Fibroblast of the conjunctiva (primary cell): Measurements from ENCODE around the gene KPNA6.
"Not testable (repeated sequence)": the region's sequence is repeated elsewhere in the genome, so short reads cannot be mapped to it uniquely, and the experiment has no call there.

Experiments
- DNase-seq: peaks from one replicate; pipeline ENCODE4 v3.0.0-alpha.2; 2010; ENCODE audit warnings: low read depth

Gene KPNA6

GRCh38 chr1:32107742-32108661 is at the start of gene KPNA6:
Gene KPNA6, plus strand, starts transcription at chr1:32108056. Its CDS starts 75 bp downstream, at chr1:32108131.
- DNase-seq = peak; percentile 91

- no peak for DNase-seq
Measured at GRCh38 chr1:32060914-32061313, 46.9 kb upstream of the KPNA6 start.

- DNase-seq = no peak
Measured at GRCh38 chr1:32062867-32063230, 45.0 kb upstream of the KPNA6 start.

DNA sequence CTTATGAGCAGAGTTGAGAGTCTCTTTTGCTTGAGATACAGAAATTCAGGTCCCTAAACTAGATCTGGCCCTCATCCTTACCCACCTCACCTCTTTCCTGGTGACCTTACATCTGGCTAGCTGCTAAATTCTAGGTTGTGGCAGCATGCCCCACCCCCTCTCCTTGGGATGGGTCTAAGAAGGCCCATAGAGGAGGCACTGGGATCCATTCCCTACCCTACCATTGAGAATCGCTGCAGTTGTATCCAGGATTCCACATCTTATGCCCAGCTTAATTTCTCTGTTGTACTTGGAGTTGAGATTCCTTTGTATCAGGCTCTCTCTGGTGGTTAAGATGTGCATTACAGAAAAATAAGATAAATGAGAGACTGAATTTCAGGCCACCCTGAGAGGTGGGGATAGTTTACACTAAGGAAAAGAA is 44.6 kb upstream of the KPNA6 start:
- DNase-seq = peak; percentile 66

GRCh38 chr1:32065613-32066488 is 42.0 kb upstream of the KPNA6 start:
- DNase-seq = not testable (repeated sequence)

DNA sequence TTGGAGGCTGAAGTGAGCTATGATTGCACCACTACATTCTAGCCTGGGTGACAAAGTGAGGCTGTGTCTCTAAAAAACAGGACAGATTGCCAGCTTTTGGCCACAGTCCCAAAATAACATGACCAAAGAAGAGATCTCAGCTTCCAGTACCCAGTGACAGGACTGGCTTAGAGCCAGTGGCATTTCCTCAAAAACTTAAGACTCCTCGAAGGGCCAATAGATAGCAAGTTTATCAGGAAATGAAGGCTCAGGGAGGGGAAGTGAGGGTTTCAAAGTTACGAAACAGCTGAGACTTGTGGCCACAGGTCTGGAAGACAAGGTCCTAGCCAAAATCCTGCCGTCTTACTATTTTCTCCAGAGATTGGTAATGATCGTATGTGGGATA is 41.4 kb upstream of the KPNA6 start:
- peak; percentile 35 for DNase-seq

DNA sequence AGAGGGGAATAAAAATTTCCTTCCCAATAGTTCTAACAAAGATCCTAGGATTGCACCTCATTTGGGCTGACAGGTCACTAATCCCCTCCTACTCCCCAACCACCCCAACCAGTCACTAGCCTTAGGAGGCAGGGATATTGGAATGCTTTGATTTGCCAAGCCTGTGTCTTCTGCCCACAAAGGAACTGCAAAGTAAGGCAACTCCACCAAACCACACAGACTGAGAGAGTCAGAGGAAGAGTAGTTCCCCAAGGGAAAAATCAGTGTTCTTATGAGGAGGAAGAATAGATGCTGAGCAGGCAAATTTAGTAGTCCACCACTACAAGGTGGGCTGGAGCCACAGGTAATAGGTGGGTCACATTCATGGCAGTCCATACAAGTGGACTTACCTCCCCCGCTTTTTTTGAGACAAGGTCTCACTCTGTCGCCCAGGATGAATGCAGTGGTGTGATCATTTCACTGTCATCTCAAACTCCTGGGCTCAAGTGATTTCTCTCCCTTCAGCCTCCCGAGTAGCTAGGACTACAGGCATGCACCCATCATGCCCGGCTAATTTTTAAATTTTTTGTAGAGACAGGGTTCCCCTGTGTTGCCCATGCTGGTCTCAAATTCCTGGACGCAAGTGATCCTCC is 38.8 kb upstream of the KPNA6 start:
- DNase-seq = no peak

- no peak for DNase-seq
Measured at GRCh38 chr1:32071758-32072621, 35.9 kb upstream of the KPNA6 start.

- peak; percentile 93 for DNase-seq
Measured at GRCh38 chr1:32072622-32073298, 35.1 kb upstream of the KPNA6 start, which contains the start of gene TMEM39B. Gene TMEM39B, plus strand, starts transcription at chr1:32072939. Its CDS starts 109 bp downstream, at chr1:32073048.

DNA sequence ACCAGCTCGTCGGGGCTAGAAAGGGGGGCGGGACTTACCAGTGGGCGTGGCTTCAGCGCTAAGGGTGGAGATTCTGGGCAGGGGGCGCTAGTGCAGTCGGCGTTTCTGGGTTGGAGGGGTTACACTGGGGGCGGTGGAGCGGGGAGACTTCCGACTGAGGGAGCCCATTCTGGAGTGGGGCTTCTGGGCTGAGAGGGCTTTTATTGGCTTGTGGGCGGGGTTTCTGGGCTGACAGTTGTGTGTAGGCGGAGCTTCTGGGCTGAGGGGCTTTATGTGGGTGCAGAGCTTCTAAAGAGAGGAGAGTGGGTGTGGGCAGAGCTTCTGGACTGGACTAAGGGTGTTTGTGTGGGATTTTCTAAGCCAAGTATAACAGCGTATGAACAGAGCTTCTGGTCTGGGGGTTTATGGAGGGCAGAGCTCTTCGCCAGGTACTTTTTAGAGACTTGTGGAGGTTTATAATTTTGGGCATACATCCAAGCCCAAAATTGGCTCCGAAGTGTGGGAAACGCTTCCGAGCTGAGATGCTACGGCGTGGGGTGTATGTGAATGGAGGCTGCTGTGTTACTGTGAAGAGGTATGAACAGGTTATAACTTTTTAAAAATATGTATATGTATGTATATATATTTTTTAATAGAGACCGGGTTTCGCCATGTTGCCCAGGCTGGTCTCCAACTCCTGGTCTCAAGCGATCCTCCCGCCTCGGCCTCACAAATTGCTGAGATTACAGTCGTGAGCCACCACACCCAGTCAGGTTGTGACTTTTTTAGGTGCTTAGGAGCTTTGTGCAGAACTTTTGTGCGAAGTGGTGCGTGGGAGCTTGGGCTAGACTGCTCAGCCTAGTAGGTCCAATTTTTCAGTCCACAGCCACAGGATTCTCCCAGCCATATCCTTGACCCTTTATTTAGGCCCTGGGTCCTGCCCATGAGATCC is 34.3 kb upstream of the KPNA6 start:
- DNase-seq = no peak

DNA sequence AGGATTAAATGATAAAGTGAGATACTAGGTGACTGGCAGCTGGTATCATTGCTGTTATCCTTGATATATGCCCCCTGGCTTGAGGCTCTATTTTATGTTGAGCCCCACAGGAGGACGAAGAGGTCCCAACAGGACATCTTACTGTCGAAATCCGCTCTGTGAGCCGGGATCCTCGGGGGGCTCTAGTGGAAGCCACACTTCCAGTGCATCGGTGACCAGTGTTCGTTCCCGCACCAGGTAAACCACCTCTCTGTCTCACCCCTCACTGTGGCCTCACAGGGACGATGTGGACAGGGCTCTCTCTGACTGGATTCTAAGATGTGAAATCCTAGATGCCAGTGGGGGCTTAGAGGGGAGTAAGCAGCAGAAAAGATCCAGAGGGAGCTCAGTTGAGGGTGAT is 33.0 kb upstream of the KPNA6 start:
- DNase-seq = no peak

- DNase-seq = no peak
Measured at GRCh38 chr1:32077451-32077850, 30.4 kb upstream of the KPNA6 start.

- DNase-seq = no peak
Measured at GRCh38 chr1:32082022-32082421, 25.8 kb upstream of the KPNA6 start.

GRCh38 chr1:32086381-32086780 is 21.5 kb upstream of the KPNA6 start:
- not testable (repeated sequence) for DNase-seq

GRCh38 chr1:32091176-32091575 is 16.7 kb upstream of the KPNA6 start:
- DNase-seq = no peak

DNA sequence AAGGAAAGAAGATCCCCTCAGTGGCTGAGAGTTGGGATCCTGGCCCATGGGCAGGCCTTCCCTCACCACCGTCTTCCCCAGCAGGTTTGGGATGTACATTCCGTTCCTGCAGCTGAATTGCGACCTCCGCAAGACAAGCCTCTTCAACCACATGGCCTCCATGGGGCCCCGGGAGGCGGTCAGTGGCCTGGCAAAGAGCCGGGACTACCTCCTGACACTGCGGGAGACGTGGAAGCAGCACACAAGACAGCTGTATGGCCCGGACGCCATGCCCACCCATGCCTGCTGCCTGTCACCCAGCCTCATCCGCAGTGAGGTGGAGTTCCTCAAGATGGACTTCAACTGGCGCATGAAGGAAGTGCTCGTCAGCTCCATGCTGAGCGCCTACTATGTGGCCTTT is 16.3 kb upstream of the KPNA6 start:
- DNase-seq = no peak

- DNase-seq = no peak
Measured at GRCh38 chr1:32094746-32095521, 12.9 kb upstream of the KPNA6 start.

- no peak for DNase-seq
Measured at GRCh38 chr1:32099426-32099825, 8.4 kb upstream of the KPNA6 start.

DNA sequence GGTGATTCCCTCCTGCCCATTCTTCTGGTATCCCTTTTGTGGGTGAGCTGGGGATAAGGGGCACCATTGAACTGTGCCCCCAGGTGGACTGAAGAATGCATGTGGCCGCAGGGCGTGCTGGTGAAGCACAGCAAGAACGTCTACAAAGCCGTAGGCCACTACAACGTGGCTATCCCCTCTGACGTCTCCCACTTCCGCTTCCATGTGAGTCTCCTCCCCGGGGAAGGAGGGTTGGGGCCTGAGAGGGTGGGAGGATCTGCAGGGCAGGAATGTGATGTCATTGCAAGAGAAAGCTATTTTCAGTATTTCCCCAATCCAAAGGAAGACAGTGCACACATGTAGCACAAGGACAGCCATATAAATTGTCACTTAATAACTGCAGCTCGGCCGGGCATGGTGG is 7.5 kb upstream of the KPNA6 start:
- no peak for DNase-seq
